Cardiac fibroblast (primary cell): Measurements from ENCODE around the gene ENTPD6.

Experiments used
- DNase-seq, 2 donors: peaks; one replicate each; pipeline versions ENCODE4 v3.0.0 to v3.0.0-alpha.2; 2010; ENCODE audit warnings: low read depth in 2 of 2
- H3K4me3 ChIP-seq, 2 donors: replicated peaks in 1 of 2; 1 replicate in 1 of 2; 2 replicates in 1 of 2; pipeline ENCODE4 v1.5.1; 2011; ENCODE audit warnings: low read depth in 2 of 2, low read length in 2 of 2, mild to moderate bottlenecking in 2 of 2, moderate library complexity in 1 of 2
- TF ChIP-seq, protein P1 (sequence below): IDR thresholded peaks from one replicate; pipeline ENCODE4 v1.5.1; 2011; ENCODE audit warnings: low read depth, mild to moderate bottlenecking, low read length, inconsistent platforms

The ENTPD6 gene

GRCh38 chr20:25269833-25270170 is 74.3 kb downstream of the ENTPD6 start:
- no peak overlapping the region for H3K4me3 ChIP-seq
- TF ChIP-seq, protein P1, sequence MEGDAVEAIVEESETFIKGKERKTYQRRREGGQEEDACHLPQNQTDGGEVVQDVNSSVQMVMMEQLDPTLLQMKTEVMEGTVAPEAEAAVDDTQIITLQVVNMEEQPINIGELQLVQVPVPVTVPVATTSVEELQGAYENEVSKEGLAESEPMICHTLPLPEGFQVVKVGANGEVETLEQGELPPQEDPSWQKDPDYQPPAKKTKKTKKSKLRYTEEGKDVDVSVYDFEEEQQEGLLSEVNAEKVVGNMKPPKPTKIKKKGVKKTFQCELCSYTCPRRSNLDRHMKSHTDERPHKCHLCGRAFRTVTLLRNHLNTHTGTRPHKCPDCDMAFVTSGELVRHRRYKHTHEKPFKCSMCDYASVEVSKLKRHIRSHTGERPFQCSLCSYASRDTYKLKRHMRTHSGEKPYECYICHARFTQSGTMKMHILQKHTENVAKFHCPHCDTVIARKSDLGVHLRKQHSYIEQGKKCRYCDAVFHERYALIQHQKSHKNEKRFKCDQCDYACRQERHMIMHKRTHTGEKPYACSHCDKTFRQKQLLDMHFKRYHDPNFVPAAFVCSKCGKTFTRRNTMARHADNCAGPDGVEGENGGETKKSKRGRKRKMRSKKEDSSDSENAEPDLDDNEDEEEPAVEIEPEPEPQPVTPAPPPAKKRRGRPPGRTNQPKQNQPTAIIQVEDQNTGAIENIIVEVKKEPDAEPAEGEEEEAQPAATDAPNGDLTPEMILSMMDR, result no peak
- DNase-seq, result no peak

- no peak for DNase-seq
- TF ChIP-seq, protein P1, result no peak
- no peak overlapping the region for H3K4me3 ChIP-seq
These were observed 75.3 kb downstream of the ENTPD6 start for GRCh38 chr20:25270829-25271251.

GRCh38 chr20:25271486-25272222 is 76.1 kb downstream of the ENTPD6 start:
- TF ChIP-seq, protein P1, result no peak
- DNase-seq, result no peak

DNA sequence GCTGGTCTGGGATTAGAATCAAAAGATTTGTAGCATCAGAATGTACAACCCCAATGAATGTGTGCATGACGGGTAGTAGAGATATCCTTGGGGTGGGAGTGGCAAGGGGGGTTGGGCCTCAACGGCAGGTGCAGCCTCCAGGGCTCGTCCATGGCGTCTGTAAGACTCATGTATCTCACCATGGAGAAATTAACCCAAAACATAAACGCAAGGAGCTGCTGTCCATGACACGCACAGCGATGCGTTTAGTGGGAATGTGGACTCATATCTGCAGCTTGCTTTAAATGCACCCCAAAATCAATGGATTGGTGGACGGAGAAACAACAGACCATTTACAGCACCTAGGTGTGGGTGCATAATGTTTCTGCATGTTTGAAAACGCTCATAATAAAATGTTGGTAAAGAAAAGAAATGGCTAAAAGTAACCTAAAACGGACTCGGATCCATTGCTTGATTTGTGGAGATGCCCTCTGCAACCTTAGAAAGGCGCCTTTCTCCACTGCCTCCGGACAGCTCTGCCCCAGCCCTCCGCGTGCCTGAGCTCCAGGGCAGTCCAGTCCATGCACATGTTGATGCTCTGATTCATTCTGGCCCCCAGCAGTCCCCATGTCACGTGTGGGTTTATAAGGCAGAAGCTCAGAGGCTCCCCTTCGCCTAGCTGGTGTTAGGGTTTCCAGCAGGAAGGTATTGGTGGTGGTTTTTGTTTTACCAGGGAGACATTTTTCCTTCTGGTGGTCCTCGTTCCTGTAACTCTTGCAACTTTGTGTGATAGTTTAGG is 76.9 kb downstream of the ENTPD6 start:
- TF ChIP-seq, protein P1, result no peak
- no peak for DNase-seq
- no peak overlapping the region for H3K4me3 ChIP-seq

More at GRCh38 chr20:25271486-25272222, 76.1 kb downstream of the ENTPD6 start:
- no peak overlapping the region for H3K4me3 ChIP-seq

DNA sequence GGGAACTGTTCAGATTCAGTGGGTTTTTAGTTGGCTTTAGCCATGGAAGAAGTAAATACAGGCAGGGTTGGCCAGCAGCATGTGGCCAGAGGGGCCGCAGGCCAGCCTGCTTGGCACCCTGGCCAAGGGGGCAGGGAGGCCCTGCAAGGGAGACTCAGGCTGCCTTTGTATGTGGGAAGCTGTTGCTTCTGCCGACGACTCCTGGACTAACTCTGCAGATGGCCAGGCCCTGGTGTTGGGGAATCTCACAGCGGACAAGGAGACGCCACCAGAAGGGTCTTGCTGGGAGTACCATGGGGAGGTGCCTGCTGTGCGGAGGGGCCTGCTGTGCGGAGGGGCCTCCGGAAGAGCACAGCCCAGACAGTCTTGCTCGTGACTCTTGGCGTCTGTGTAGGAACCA is 77.5 kb downstream of the ENTPD6 start:
- no peak for DNase-seq
- TF ChIP-seq, protein P1, result no peak
- no peak overlapping the region for H3K4me3 ChIP-seq

GRCh38 chr20:25273541-25274358 is 78.2 kb downstream of the ENTPD6 start:
- TF ChIP-seq, protein P1, result no peak
- no peak for DNase-seq
- H3K4me3 ChIP-seq, result no peak overlapping the region
